GM10847 (cell line): ENCODE data around the gene ASTL.

Experiments
- POLR2A ChIP-seq: IDR thresholded peaks from 2 replicates; pipeline ENCODE4 v1.6.1; 2011; ENCODE audit not compliant: insufficient read length; ENCODE audit errors: extremely low read depth

Gene ASTL

GRCh38 chr2:96081042-96081441 lies 57.3 kb downstream of the ASTL start:
- no peak for TF ChIP-seq POLR2A

DNA sequence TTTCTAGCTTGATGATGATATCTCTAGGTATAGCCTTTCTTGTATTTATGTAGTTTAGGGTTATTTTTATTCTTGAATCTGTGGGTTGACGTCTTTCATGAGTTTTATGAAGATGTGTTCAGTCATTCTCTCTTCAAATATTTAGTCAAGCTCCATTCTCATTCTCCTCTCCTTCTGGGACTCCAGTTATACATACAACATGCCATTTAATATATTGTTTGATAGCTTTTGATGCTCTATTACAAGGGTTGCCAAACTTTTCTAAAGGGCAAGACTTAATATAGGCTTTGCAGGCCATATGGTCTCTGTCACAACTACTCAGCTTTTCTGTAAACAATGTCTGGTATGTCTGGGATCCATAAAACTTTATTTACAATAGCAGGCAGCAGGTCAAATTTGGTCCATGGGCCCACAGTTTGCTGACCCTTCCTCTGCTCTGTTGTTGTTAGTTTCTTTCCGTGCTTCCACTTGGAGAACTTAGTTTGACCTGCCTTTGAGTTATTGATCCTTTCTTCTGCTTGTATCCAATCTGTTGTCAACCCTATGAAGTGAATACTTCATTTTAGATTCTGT lies 63.0 kb downstream of the ASTL start:
- no peak for TF ChIP-seq POLR2A

- no peak for TF ChIP-seq POLR2A
Measured at GRCh38 chr2:96074156-96074555, 64.1 kb downstream of the ASTL start.

- no peak for TF ChIP-seq POLR2A
Measured at GRCh38 chr2:96073170-96073775, 65.0 kb downstream of the ASTL start.
